GM21723 (cell line): ENCODE measurements around the gene DCUN1D4.

Experiments
- ATAC-seq: cut with Tn5 transposase; IDR thresholded peaks from one replicate; pipeline ENCODE4 v1.9.1; 2021; ENCODE audit warnings: mild to moderate bottlenecking, moderate library complexity; ENCODE audit not compliant: unreplicated experiment

DCUN1D4 gene

GRCh38 chr4:51853027-51853682 lies 10.2 kb downstream of the DCUN1D4 start:
- ATAC-seq = no peak

DNA sequence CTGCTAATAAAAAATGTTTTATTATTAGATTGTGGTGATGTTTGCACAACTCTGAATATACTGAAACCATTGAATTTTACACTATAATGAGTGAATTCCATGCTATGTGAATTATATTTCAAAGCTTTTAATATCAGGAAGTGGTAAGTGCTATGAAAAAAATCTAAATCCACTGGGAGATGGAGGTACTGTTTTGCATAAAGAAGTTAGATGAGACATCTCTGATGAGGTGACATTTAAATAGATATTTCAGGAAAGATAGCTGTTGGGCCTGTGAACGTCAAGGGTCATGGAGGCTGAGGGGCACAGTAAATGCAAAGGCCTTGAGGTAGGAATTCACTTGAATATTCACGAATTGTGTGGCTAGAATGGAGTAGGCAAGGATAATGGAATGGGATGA lies 12.3 kb downstream of the DCUN1D4 start:
- ATAC-seq = no peak

- ATAC-seq = no peak
These were observed 12.8 kb downstream of the DCUN1D4 start for GRCh38 chr4:51855751-51856150.

DNA sequence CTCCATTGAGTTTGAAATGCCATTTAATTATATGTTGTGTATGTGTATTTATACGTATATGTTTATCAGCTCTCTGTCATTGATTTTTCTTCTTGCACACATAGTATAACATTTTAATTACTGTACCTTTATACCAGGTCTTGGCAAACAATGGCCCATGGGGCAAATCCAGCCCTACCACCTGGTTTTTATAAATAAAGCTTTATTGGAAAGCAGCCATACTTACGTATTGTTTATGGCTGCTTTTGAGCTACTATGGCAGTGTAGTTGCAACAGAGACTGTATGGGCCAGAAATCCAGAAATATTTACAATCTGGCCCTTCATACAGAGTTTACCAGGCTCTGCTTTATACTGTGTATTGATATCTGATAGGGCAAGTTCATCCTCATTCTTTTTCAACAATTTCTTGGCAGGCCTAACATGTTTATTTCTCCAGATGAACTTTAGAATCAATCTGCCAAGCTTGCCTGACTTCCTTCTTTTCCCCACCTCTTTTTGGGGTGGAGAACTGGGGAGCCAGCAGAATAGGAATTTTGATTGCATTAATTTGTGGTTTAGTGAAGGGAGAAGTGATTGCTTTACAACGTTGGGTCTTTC lies 15.8 kb downstream of the DCUN1D4 start:
- ATAC-seq = no peak

- ATAC-seq = no peak
These were observed 16.6 kb downstream of the DCUN1D4 start for GRCh38 chr4:51859476-51860031.

DNA sequence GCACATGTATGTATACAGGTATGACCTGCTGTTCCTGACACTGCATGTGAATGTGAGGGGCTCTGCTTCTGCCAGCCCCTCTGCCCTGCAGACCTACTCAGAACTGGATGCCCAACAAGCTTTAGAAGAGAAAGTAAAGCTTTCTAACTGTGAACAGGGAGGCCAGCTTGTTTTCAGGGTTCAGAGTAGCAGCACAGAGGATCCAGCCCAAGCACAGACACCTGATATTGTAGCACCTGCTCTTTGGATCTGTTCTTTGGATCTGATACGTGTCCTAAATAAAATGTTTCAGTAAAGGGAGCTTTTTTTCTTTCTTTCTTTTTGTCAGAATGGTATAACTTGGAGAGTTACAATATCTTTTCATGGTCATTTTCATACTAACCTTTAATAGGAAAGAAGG lies 19.2 kb downstream of the DCUN1D4 start:
- no peak for ATAC-seq

DNA sequence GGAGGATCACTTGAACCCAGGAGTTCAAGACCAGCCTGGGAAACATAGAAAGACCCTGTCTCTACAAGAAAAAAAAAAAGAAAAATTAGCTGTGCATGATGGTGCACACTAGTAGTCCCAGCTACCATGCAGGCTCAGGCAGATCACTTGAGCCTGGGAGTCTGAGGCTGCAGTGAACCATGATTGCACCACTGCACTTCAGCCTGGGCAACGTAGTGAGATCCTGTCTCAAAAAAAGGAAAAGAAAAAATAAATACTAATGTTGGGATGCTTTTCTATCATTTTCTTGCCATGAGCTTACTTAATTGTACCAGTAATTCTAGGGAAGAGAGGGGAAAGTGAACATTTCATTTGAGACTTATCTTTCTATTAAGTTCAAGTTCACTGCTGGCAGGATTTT lies 19.8 kb downstream of the DCUN1D4 start:
- ATAC-seq = no peak

DNA sequence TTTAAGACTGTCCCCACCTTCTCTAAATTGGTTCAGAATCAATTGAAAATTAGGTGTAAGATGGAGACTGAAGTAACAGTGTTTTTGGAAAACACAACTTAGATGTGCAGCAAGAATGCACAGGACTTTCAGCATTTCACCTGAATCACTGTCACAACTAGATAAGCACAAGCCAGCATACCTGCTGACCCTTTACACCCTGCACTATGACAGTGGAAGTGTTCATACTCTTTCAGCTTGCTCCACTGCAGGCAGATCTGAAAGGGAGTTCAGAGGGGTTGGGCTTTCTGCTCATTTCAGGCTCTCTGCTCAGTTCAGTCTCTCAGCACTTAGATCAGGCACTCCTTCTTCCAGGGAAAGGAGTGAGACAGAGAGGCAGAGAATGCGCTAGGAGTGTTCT lies 22.8 kb downstream of the DCUN1D4 start:
- ATAC-seq = no peak

DNA sequence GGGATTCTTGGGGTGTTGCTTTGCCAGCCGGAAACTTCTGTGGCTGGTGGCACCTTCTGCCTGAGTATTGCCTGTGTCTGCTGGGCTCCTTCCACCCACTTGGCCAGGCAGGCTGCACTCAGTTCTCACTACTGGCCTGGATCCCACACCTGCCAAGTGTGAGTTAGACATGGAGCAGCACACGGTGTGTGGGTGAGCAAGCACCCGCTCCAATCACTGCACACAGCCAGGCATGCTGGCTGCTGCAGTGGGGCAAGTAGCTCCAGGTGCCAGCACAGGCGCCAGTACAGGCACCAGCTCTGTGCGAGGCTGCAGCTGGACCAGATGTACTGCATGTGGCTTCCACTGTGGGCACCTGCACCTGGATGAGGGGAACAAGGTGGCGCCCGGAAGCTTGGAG lies 23.9 kb downstream of the DCUN1D4 start:
- no peak for ATAC-seq

DNA sequence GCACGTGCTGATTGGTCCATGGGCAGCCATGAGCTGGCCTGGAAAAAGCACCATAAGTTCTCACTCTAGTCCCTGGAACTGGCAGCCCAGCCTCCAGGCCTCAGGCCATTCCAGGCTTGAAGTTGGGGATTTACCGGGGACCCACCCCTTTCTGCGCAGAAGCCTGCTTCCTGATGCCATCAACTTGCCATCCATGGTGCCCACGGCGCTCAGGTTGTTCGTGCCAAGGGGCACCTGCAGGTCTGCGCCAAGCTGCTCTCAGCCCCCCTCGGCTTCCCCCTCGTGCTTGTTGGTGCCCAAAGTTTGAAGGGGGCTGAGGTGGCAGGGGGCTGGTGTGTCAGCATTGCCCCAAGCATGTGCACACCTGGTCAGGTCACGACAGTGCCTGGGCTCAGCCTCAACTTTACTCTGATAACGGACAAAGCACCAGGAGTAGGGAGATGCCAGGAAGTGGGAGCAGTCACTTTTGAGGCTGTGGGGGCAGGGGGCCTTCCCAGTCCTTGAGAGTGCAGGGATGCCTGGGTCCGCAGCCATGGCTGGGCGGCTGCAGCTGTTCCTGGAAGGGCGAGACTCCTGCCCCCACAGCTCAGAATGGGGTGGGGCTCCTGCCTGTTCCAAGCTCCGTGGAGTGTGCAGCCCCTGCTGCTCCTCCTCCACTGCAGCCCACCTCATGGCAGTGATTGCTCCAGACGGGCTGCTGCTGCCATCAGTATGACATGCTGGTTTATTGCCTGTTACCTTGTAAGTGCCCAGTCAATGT lies 24.9 kb downstream of the DCUN1D4 start:
- ATAC-seq = no peak

GRCh38 chr4:51868449-51868847 lies 25.5 kb downstream of the DCUN1D4 start:
- ATAC-seq = no peak

DNA sequence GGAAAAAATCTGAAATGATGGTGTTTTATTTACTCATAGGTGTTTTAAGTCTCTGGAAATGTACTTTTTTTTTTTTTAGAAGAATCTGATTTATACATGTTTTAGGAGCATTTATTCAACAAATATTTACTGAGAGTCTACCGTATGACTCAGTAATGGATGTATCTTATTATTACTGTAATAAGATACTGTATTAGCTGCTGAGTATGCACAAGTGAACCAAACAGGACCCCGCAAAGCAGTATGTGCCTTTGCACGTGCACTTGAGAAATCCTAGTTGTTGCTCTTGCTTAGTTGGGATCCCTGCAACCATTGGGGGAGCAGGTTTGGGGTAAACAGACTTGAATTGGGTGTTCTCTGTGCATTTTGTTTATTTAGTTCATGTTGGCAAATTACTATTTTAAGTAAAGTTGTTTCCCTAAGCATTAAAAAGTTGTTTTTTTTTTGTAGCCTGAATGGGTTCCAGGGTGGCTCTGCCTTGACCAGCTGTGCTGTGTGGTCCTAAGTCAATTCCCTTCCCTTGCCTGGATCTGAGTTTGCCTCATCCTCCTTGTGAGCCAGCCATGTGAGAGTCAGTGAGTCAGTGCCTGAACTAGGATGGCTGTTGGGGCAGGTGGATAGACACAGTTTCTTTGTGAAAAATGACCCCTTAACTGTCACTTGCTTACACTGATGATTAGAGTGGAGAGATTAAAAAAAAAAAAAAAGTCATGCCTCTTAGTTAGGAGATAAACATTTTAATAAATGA lies 27.7 kb downstream of the DCUN1D4 start:
- no peak for ATAC-seq

GRCh38 chr4:51872283-51872997 lies 29.5 kb downstream of the DCUN1D4 start:
- no peak for ATAC-seq

- no peak for ATAC-seq
These were observed 31.6 kb downstream of the DCUN1D4 start for GRCh38 chr4:51874551-51874950.

DNA sequence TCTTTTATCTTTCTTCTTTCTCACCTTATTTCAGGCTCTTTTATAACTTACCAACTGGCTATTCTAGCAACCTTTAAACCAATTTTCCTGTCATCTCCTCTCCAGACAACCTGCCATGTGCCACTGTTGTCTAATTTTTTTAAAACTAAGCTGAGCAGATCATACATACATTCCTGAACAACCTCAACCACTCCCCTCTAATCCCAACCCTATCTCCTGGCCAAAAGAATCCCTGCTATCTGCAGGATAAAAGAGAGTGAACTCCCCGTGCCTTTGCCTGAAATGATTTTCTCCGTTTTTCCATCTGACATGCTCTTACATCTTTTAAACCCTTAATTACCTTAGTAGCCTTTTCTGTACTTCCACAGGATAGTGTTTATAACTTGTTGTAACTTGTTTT lies 35.5 kb downstream of the DCUN1D4 start:
- ATAC-seq = no peak

- ATAC-seq = no peak
These were observed 37.3 kb downstream of the DCUN1D4 start for GRCh38 chr4:51880016-51880915.

DNA sequence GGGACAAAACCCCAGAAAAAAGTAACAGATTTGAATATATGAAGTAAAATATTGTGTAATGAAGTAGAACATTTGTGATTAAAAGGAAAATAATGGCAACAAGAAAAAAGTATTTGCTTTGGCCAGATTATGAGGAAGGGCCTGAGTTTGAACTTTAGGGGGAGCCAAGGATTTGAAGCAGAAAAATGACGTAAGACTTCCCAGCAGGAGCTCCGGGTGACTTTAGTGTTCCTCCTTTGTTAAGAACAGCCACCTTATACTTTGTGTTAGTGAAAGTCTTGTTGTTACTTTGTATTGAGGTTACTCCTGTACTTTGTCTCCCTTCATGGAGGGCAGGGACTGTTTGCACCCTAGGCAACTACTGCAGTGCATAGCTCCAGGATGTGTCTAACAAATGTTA lies 41.1 kb downstream of the DCUN1D4 start:
- ATAC-seq = no peak

GRCh38 chr4:51884606-51885005 lies 41.7 kb downstream of the DCUN1D4 start:
- ATAC-seq = no peak

- peak; percentile 82 for ATAC-seq
These were observed 42.4 kb downstream of the DCUN1D4 start for GRCh38 chr4:51885363-51885762.

DNA sequence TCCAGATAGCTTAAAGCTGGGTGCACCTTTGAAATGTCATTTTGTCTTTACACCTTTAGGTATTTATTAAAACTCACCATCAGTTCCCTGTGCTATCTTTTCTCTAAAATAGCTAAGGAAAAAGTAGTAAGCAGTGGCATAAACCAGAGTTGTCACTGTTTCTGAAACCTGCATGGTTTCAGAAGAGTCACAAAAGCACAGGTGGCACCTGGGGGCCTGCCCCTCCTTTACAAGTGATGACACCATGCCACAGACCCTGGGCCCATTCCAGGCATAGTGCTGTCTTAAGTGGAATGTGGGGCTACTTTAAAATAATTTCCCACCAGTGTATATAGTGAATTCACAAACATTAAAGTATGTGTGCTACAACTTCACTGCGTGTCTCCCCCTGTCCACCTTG lies 47.8 kb downstream of the DCUN1D4 start:
- ATAC-seq = no peak
